ENCODE data around the gene APCDD1L.

Gene APCDD1L

GRCh38 chr20:58478141-58478805 lies 36.9 kb downstream of the APCDD1L start:
- no peak for DNase-seq (ENCODE audit: low spot score in 2 of 2)
- Mint-ChIP-seq H3K27me3 (peaks cover 10% of the 10 kb centered on the region), H3K4me1 (no peaks in the 10 kb centered on the region), H3K9me3 (peaks cover 17% of the 10 kb centered on the region), H3K27ac (no peak overlapping the region), H3K4me3 (no peak overlapping the region), H3K36me3 (peaks cover 15% of the 10 kb centered on the region)
- ATAC-seq (ENCODE audit: low read depth) = no peak

DNA sequence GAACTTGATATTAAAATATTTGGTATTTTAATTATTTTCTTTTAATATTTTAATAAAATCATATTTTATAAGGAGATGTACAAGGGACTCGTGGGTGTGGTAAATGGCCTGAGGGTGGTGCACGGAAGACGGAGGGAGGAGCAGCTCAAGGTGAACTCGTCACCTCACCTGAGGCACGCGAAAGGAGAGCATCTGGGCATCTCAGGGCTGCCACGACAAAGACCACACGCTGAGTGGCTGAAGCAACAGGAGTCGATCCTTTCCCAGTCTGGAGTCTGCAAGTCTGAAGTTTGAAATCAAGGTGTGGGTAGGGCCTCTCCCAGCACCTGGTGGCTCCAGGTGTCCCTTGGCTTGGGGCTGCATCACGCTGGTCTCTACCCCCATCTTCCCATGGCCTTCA lies 39.7 kb downstream of the APCDD1L start:
- no peak for ATAC-seq (ENCODE audit: low read depth)
- Mint-ChIP-seq H3K4me3 (no peak overlapping the region), H3K4me1 (no peaks in the 10 kb centered on the region), H3K36me3 (peaks cover 12% of the 10 kb centered on the region), H3K27ac (no peak overlapping the region), H3K9me3 (peaks cover 14% of the 10 kb centered on the region), H3K27me3 (peaks cover 6% of the 10 kb centered on the region)
- no peak for DNase-seq (ENCODE audit: low spot score in 2 of 2)

- peaks cover 13% of the 10 kb centered on the region for H3K9me3 Mint-ChIP-seq
- no peak overlapping the region for H3K27ac Mint-ChIP-seq
- ATAC-seq (ENCODE audit: low read depth) (no peak), DNase-seq (ENCODE audit: low spot score in 2 of 2) (no peak)
- H3K36me3 Mint-ChIP-seq = peaks cover 12% of the 10 kb centered on the region
- no peaks in the 10 kb centered on the region for H3K4me1 Mint-ChIP-seq
- H3K4me3 Mint-ChIP-seq = no peak overlapping the region
- peaks cover 4% of the 10 kb centered on the region for H3K27me3 Mint-ChIP-seq
Observed at GRCh38 chr20:58473453-58474425, 41.5 kb downstream of the APCDD1L start.

DNA sequence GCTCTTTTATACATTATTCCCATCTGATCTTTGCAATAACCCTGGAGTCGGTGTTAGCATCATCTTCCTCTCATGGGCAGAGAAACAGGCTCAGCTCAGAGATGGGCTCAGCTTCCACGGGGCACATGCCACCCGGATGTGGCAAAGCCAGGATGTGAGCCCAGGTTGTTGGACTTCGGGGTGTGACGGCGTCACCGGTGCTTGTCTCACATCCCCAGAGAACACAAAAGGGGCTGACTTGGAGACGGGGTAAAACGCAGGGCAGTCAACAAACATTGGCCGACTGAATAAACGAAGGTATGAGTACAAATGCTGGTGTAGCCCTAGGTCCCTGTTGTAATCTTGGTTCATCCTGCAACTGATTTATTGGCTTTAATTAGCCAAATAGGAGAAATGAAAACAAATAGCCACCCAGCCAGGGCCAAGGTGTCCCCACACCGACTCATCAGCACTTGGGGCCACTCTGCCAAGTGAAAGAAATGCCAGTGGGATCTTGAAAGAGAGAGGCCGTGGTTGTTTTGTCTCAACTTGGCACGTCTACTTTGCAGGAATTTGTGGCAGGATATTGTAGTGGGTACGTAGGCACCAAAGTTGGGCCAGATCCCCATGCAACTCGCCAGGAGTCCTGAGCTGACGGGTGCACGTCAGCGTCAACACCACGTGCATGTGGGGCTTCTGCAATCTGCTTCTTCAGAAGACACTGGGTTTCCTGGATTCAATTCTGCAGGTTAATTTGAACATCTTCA lies 42.8 kb downstream of the APCDD1L start:
- ATAC-seq (ENCODE audit: low read depth) = no peak
- no peaks in the 10 kb centered on the region for H3K27me3 Mint-ChIP-seq
- no peak overlapping the region for H3K4me3 Mint-ChIP-seq
- peaks cover 4% of the 10 kb centered on the region for H3K36me3 Mint-ChIP-seq
- H3K27ac Mint-ChIP-seq = no peak overlapping the region
- no peaks in the 10 kb centered on the region for H3K4me1 Mint-ChIP-seq
- H3K9me3 Mint-ChIP-seq = peaks cover 5% of the 10 kb centered on the region
- DNase-seq (ENCODE audit: low spot score in 2 of 2) = no peak

- Mint-ChIP-seq H3K27me3 (no peaks in the 10 kb centered on the region), H3K27ac (no peak overlapping the region), H3K36me3 (no peaks in the 10 kb centered on the region), H3K9me3 (no peaks in the 10 kb centered on the region), H3K4me3 (no peak overlapping the region), H3K4me1 (no peaks in the 10 kb centered on the region)
- no peak for ATAC-seq (ENCODE audit: low read depth)
- no peak for DNase-seq (ENCODE audit: low spot score in 2 of 2)
Observed at GRCh38 chr20:58471193-58472164, 43.7 kb downstream of the APCDD1L start.

DNA sequence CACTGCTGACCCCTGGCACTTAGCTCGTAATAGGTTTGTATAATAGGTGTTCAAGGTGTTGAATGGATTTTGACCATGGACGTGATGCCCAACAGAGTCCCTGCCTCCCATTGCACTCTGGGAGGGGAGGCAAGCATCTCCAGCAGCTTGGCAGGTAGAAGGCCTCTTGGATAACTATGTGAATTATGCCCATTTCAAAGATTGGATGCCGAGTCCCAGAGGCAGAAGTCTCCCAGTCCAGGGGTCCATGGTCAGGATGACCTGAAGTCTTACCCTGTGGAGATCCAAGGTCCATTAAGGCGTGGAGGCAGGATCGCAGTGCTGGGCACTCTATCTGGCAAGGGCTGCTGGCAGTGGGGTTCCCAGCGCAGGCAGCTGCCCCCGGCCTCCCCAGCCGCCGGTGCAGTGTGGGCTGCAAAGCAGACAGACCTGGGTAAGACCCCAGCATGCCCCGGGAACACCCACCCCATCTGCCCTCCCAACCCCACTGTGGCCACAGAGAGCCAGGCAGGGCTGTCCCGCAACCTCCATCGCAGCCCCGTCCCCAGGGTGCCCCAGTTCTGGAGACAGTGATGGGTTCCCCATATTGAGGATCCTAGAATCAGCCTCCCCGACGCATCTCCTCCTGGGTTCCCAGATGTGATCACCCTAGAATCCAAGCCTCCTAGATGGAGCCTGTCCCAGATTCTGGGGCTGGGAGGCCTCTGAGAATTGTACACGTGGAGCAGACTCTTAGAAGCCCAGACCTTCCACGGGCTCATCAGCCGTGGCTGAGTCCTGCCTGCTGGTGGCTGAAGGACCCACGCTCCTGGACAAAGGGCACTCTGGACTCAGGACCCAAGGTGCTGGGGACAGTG lies 44.6 kb downstream of the APCDD1L start:
- H3K4me3 Mint-ChIP-seq = no peak overlapping the region
- no peaks in the 10 kb centered on the region for H3K9me3 Mint-ChIP-seq
- no peak for DNase-seq (ENCODE audit: low spot score in 2 of 2)
- no peak overlapping the region for H3K27ac Mint-ChIP-seq
- no peak for ATAC-seq (ENCODE audit: low read depth)
- no peaks in the 10 kb centered on the region for H3K36me3 Mint-ChIP-seq
- no peaks in the 10 kb centered on the region for H3K4me1 Mint-ChIP-seq
- no peaks in the 10 kb centered on the region for H3K27me3 Mint-ChIP-seq

- ATAC-seq (ENCODE audit: low read depth) (no peak), DNase-seq (ENCODE audit: low spot score in 2 of 2) (no peak)
- Mint-ChIP-seq H3K4me3 (no peak overlapping the region), H3K36me3 (no peaks in the 10 kb centered on the region), H3K4me1 (no peaks in the 10 kb centered on the region), H3K27ac (no peak overlapping the region), H3K27me3 (no peaks in the 10 kb centered on the region), H3K9me3 (no peaks in the 10 kb centered on the region)
Observed at GRCh38 chr20:58469616-58470015, 45.6 kb downstream of the APCDD1L start.

DNA sequence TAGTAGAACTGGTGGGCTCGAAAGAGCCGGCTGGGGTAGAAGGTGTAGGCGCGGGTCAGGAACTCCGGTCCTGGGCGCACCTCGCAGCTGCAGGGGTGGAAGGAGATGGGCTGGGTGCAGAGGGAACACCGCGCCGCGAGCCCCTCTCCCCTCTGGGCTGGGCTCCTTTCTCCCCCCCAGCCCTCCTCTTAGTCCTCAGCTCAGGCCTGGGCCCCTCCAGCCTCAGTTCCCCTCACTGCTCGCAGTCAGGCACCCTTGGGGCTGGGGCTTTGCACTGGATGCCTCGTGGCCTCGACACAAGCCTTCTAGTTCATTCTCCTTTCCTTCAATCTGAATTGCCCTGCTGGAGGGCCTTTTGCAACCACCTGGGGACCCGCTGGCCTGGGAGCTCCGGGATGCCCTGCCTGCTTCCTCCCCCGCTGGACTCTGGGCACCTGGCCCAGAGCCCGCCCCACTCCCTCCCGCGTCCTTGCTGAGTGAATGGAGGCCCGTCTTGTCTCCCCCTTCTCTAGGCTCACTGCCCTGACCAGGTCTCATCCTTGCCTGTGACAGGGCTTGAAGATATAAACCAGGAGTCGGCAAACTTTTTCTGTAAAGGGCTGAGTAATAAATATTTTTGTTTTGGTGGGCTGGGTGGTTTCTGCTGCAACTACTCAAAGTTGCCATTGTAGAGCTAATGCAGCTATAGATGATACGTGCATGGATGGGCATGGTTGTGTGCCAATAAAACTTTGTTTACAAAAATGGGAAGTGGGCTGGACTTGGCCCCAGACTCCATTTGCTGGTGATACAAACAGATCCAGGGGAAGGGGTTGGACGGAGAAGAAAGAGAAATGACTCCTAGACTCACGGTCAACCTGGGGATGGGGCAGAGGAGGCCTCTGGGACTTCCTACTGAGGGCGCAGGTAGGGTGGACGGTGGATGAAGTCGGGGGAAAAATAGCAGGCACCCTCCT lies 47.3 kb downstream of the APCDD1L start:
- Mint-ChIP-seq H3K36me3 (no peaks in the 10 kb centered on the region), H3K9me3 (no peaks in the 10 kb centered on the region), H3K27ac (no peak overlapping the region), H3K4me3 (no peak overlapping the region), H3K27me3 (no peaks in the 10 kb centered on the region), H3K4me1 (no peaks in the 10 kb centered on the region)
- ATAC-seq (ENCODE audit: low read depth) = no peak
- no peak for DNase-seq (ENCODE audit: low spot score in 2 of 2)

GRCh38 chr20:58466729-58467571 lies 48.2 kb downstream of the APCDD1L start:
- Mint-ChIP-seq H3K27ac (no peak overlapping the region), H3K36me3 (no peaks in the 10 kb centered on the region), H3K9me3 (no peaks in the 10 kb centered on the region), H3K4me1 (no peaks in the 10 kb centered on the region), H3K4me3 (no peak overlapping the region), H3K27me3 (no peaks in the 10 kb centered on the region)
- ATAC-seq (ENCODE audit: low read depth) = no peak
- no peak for DNase-seq (ENCODE audit: low spot score in 2 of 2)

DNA sequence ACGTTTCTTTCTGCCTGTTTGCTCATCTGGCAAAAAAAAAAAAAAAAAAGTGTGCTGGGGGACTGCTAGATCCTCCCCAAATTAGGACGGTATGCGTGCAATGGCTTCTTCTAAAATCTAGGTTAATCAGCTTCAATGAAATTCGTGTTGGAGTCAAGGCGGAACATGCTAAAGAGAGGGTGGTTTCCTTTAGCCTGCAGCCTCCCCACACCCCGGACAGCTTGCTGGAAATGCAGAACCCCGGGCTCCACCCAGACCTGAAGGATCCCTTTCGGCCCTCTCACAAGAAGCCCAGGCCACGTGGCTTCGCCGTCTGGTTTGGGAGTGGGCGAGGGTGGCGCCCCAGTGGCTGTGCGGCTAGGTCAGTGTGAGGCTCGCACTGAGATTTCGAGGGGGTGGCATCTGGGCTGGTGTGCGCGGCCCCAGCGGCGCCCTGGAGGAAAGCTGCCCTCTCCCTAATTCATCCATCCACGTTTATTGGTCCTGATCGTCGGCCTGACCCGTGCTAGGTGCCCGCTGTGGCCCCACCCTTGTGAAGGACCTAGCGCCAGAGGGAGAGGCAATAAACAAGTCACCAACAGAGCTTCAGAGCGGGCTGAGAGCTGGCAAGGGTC lies 49.0 kb downstream of the APCDD1L start:
- Mint-ChIP-seq H3K4me1 (no peaks in the 10 kb centered on the region), H3K4me3 (no peak overlapping the region), H3K9me3 (no peaks in the 10 kb centered on the region), H3K27me3 (no peaks in the 10 kb centered on the region), H3K27ac (no peak overlapping the region), H3K36me3 (no peaks in the 10 kb centered on the region)
- DNase-seq (ENCODE audit: low spot score in 2 of 2) = no peak
- ATAC-seq (ENCODE audit: low read depth) = no peak

DNA sequence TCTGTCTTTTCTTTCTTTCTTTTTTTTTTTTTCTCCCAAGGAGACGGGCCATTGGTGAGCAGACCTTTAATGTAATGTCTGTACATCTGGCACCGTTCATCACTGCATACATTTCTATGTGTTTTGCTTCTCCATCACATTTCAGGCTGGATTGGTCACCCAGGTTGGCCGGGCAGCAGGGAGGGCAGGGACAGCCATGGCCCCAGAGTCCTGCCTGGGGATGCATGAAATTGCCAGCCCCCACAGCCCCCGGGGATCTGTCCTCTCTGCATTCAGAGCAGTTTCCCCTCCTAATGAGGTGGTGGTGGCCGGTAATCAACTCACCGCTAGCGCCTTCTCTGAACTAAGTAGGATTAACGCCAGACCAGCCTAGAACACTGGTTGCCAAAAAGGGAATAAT lies 50.4 kb downstream of the APCDD1L start:
- DNase-seq (ENCODE audit: low spot score in 2 of 2) (no peak), ATAC-seq (ENCODE audit: low read depth) (no peak)
- Mint-ChIP-seq H3K4me1 (no peaks in the 10 kb centered on the region), H3K4me3 (no peak overlapping the region), H3K27ac (no peak overlapping the region), H3K36me3 (no peaks in the 10 kb centered on the region), H3K9me3 (no peaks in the 10 kb centered on the region), H3K27me3 (peaks cover 3% of the 10 kb centered on the region)
